ENCODE results near the gene TCOF1.

Gene TCOF1

GRCh38 chr5:150347451-150347850 lies 10.0 kb upstream of the TCOF1 start:
- no peak for DNase-seq (ENCODE audit: low read depth in 2 of 3, low spot score in 2 of 3)

GRCh38 chr5:150349681-150350275 lies 7.7 kb upstream of the TCOF1 start:
- no peak for DNase-seq (ENCODE audit: low read depth in 2 of 3, low spot score in 2 of 3)

- peak in 2 of 3 experiments; percentile 6 to 16 for DNase-seq (ENCODE audit: low read depth in 2 of 3, low spot score in 2 of 3)
Observed at GRCh38 chr5:150350524-150351344, 6.8 kb upstream of the TCOF1 start.

GRCh38 chr5:150352244-150353031 lies 5.1 kb upstream of the TCOF1 start:
- no peak for DNase-seq (ENCODE audit: low read depth in 2 of 3, low spot score in 2 of 3)

GRCh38 chr5:150353032-150353675 lies 4.3 kb upstream of the TCOF1 start:
- DNase-seq (ENCODE audit: low read depth in 2 of 3, low spot score in 2 of 3) = no peak

GRCh38 chr5:150355791-150356190 lies 1.7 kb upstream of the TCOF1 start:
- no peak for DNase-seq (ENCODE audit: low read depth in 2 of 3, low spot score in 2 of 3)

- DNase-seq (ENCODE audit: low read depth in 2 of 3, low spot score in 2 of 3) = no peak
Observed at GRCh38 chr5:150356575-150357294, 762 bp upstream of the TCOF1 start.

GRCh38 chr5:150358261-150359095 lies 981 bp downstream of the TCOF1 start:
- DNase-seq (ENCODE audit: low read depth in 2 of 3, low spot score in 2 of 3) = no peak

- DNase-seq (ENCODE audit: low read depth in 2 of 3, low spot score in 2 of 3) = no peak
Observed at GRCh38 chr5:150361301-150361700, 3.8 kb downstream of the TCOF1 start.

- DNase-seq (ENCODE audit: low read depth in 2 of 3, low spot score in 2 of 3) = no peak
Observed at GRCh38 chr5:150363185-150363584, 5.7 kb downstream of the TCOF1 start.

GRCh38 chr5:150364004-150364403 lies 6.5 kb downstream of the TCOF1 start:
- DNase-seq (ENCODE audit: low read depth in 2 of 3, low spot score in 2 of 3) = no peak

- no peak for DNase-seq (ENCODE audit: low read depth in 2 of 3, low spot score in 2 of 3)
Observed at GRCh38 chr5:150368526-150368925, 11.0 kb downstream of the TCOF1 start.

GRCh38 chr5:150372639-150373038 lies 15.1 kb downstream of the TCOF1 start:
- DNase-seq (ENCODE audit: low read depth in 2 of 3, low spot score in 2 of 3) = no peak

- DNase-seq (ENCODE audit: low read depth in 2 of 3, low spot score in 2 of 3) = no peak
Observed at GRCh38 chr5:150374651-150375050, 17.2 kb downstream of the TCOF1 start.

- DNase-seq (ENCODE audit: low read depth in 2 of 3, low spot score in 2 of 3) = no peak
Observed at GRCh38 chr5:150376799-150377771, 19.6 kb downstream of the TCOF1 start.

- DNase-seq (ENCODE audit: low read depth in 2 of 3, low spot score in 2 of 3) = no peak
Observed at GRCh38 chr5:150377964-150378694, 20.6 kb downstream of the TCOF1 start.

- no peak for DNase-seq (ENCODE audit: low read depth in 2 of 3, low spot score in 2 of 3)
Observed at GRCh38 chr5:150384701-150385100, 27.2 kb downstream of the TCOF1 start.
